C4-2B (cell line): ENCODE measurements around the gene TRAPPC10.
"Not testable (repeated sequence)": the region's sequence is repeated elsewhere in the genome, so short reads cannot be mapped to it uniquely, and the experiment has no call there.

Source experiments
- H3K27ac ChIP-seq: fragments of 450-650 bp; 2 replicates; pipeline ENCODE4 v1.5.1; 2017

The TRAPPC10 gene

DNA sequence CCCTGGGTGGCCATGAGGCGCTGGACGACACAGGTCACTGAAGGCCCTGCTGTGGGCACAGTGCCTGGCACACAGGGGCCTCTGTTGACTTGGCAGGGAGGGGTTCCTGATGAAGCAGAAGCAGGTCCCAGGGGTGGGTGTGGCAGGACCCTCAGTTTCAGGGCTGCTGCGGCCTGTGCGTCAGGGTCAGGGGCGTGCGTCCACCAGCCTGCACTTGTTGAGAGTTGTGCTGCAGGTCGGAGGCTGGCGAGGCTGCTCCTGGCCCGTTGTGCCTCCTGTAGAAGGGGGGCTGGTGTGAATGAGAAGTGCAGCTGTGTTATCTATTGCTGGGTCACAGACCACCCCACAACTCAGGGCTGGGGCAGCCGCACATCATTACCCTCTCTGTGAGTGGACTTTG is 130.4 kb downstream of the TRAPPC10 start:
- H3K27ac ChIP-seq, result not testable (repeated sequence)

- H3K27ac ChIP-seq, result not testable (repeated sequence)
These were observed 131.3 kb downstream of the TRAPPC10 start for GRCh38 chr21:44143380-44143779.

- not testable (repeated sequence) for H3K27ac ChIP-seq
These were observed 131.9 kb downstream of the TRAPPC10 start for GRCh38 chr21:44143996-44144395.

- not testable (repeated sequence) for H3K27ac ChIP-seq
These were observed 132.9 kb downstream of the TRAPPC10 start for GRCh38 chr21:44144784-44145602.

DNA sequence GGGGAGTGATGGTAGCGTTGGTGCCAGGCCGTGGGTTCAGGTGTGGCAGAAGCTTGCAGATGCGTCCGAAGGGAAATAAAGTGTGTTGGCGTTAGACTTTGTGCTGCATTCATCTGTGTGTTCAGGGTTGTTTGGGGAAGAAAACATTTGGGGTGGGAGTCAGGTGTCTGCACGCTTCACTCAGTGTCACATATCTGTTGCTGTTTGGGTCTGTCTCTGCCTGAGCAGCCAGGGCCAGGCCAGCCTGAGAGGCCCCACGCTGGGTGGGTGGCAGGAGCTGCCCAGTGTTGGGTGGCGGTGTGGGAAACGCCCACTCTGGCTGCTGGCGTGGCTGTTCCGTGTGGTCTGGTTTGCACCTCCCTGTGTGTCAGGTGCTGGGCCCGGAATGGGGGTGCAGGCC is 133.5 kb downstream of the TRAPPC10 start:
- H3K27ac ChIP-seq, result not testable (repeated sequence)

- not testable (repeated sequence) for H3K27ac ChIP-seq
These were observed 135.0 kb downstream of the TRAPPC10 start for GRCh38 chr21:44147108-44147507.

GRCh38 chr21:44150255-44150654 is 138.1 kb downstream of the TRAPPC10 start:
- H3K27ac ChIP-seq, result not testable (repeated sequence)

DNA sequence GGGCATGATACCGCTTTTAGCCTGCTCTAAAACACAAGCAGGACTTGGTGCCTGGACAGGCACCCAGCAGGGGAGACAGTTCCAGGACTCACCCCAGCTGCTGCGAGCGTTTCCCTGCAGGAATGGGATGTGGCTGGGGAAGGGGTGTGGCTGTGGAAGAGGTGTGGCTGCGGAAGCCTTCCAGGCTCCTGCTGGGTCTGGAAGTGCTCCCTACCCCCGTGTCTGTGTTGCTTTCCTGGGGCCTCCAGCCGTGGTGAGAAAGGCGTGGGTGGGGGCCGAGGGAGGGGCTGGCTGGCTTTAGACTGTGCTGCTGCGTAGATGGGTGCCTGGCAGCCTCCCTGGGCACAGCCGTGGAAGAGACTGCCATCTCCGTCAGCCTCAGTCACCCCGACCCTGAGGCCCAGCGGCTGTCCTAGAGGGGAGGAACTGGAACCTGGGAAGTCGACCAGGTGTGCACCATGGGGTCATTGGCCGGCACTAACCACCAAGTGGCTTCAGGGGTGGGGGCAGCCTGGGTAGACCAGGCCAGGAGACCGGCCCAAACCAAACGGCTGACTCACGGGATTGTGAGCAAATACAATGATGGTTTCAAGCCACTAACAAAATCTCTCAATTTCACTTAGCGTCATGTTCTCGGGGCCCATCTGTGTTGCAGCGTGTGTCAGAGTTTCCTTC is 141.2 kb downstream of the TRAPPC10 start:
- not testable (repeated sequence) for H3K27ac ChIP-seq

GRCh38 chr21:44153889-44154228 is 141.8 kb downstream of the TRAPPC10 start:
- H3K27ac ChIP-seq, result not testable (repeated sequence)

DNA sequence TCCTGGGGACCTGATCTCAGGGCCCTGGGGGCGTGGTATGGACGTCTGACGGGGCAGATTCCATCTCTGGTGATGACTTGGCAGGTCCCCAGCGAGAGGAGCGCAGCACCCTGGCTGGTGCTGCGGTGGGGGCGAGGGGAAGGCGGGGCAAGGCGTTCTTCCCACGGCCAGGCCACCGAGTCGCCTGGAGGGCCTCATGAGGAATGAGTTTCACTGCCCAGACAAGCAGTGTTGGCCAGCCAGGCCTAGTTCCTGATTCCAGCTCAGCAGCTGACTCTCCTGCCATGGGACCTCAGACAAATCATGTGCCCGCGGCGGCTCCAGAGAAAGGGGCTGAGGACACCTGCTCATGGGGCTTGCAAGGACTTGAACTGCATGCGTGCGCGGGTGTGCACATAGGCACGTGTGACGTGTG is 142.7 kb downstream of the TRAPPC10 start:
- H3K27ac ChIP-seq, result not testable (repeated sequence)

- H3K27ac ChIP-seq, result not testable (repeated sequence)
These were observed 143.3 kb downstream of the TRAPPC10 start for GRCh38 chr21:44155231-44155993.

- not testable (repeated sequence) for H3K27ac ChIP-seq
These were observed 143.9 kb downstream of the TRAPPC10 start for GRCh38 chr21:44155994-44156380.
